Measurements from ENCODE around the gene STAT5A. TPM values are rescaled to one million over a fixed set of nuclear protein-coding genes. Genes with fewer than 3 reads are reported as not detected.

The STAT5A gene
- total RNA-seq, 1 experiment from 2014 or later = 6.6 TPM

DNA sequence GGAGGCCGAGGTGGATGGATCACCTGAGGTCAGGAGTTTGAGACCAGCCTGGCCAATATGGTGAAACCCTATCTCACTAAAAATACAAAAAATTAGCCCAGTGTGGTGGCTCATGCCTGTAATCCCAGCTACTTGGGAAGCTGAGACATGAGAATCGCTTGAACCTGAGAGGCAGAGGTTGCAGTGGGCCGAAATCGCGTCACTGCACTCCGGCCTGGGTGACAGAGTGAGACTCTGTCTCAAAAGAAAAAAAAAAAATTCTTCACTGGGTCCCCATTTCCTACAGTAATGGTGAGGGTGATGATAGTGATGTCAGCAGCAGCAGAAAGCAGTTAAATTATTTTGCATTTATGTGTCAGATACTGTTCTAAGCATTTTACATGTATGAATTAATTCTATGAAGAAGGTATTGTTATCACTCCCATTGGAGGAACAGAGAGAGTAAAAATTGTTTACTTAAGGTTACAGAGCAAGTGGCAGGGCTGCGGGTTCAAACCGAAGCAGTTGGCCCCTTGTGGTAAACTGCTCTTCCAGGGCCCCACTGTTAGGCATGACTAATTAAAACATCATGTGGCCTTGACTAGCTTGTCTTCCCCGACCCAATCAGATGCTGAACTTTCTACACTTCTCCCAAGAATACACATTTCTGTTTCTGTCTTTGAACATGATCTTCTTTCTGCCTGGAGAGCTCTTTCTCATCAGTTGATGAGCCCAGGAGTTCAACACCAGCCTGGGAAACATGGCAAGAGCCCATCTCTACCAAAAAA is 54.1 kb downstream of the STAT5A start (continued):
- TF ChIP-seq, protein P1, sequence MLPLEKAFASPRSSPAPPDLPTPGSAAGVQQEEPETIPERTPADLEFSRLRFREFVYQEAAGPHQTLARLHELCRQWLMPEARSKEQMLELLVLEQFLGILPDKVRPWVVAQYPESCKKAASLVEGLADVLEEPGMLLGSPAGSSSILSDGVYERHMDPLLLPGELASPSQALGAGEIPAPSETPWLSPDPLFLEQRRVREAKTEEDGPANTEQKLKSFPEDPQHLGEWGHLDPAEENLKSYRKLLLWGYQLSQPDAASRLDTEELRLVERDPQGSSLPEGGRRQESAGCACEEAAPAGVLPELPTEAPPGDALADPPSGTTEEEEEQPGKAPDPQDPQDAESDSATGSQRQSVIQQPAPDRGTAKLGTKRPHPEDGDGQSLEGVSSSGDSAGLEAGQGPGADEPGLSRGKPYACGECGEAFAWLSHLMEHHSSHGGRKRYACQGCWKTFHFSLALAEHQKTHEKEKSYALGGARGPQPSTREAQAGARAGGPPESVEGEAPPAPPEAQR (CRISPR knock-in tag; IDR thresholded peaks at IDR 0.05) = no peak
- TF ChIP-seq, protein P2, sequence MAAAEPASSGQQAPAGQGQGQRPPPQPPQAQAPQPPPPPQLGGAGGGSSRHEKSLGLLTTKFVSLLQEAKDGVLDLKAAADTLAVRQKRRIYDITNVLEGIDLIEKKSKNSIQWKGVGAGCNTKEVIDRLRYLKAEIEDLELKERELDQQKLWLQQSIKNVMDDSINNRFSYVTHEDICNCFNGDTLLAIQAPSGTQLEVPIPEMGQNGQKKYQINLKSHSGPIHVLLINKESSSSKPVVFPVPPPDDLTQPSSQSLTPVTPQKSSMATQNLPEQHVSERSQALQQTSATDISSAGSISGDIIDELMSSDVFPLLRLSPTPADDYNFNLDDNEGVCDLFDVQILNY (CRISPR knock-in tag; IDR thresholded peaks at IDR 0.05) = no peak
- TF ChIP-seq TCF7 (CRISPR knock-in tag; IDR thresholded peaks at IDR 0.05; ENCODE audit: low read depth) (no peak), JUN (CRISPR knock-in tag; IDR thresholded peaks at IDR 0.05) (no peak), TEAD4 (CRISPR knock-in tag; IDR thresholded peaks at IDR 0.05) (no peak)
- TF ChIP-seq, protein P3, sequence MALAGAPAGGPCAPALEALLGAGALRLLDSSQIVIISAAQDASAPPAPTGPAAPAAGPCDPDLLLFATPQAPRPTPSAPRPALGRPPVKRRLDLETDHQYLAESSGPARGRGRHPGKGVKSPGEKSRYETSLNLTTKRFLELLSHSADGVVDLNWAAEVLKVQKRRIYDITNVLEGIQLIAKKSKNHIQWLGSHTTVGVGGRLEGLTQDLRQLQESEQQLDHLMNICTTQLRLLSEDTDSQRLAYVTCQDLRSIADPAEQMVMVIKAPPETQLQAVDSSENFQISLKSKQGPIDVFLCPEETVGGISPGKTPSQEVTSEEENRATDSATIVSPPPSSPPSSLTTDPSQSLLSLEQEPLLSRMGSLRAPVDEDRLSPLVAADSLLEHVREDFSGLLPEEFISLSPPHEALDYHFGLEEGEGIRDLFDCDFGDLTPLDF (CRISPR knock-in tag; IDR thresholded peaks at IDR 0.05) = no peak

DNA sequence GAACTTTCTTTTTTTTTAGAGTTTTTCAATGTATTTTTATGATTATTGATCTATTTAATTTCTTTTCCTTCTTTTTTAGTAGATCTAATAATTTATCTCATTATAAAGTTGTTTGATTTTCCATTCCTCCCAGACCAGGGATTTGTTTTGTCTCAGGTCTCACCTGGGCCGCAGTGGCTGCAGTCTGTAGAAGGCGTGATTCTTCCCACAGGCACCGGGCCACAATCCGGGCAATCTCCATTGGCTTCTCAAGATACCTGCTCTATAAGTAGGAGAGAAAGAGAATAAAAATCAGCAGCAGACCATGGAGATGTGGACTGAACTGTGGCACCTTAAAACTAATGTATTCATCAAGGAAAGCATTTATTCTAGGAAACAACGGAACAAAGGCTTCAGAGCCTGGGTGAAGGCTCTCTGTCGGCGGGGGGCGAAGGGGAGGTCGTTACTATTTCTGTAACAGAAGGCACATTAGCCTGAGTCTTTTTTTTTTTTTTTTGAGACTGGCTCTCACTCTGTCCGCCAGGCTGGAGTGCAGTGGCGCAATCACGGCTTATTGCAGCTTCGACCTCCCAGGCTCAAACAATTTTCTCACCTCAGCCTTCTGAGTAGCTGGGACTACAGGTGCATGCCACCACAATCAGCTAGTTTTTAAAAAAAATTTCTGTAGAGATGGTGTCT is 57.2 kb downstream of the STAT5A start:
- CTCF ChIA-PET = interaction anchor here (0.7 to 1.2 kb wide), 4 partner anchors 57 to 1319 kb away, joined by 3 to 5 read pairs (median 4); partner anchors contain the start of gene NKIRAS2
- Mint-ChIP-seq H3K4me1 (peaks cover 26% of the 10 kb centered on the region), H3K9me3 (no peaks in the 10 kb centered on the region), H3K36me3 (peaks cover 48% of the 10 kb centered on the region), H3K27ac (peak overlapping the region; percentile 94), H3K27me3 (ENCODE audit: low read depth) (no peaks in the 10 kb centered on the region), H3K4me3 (no peak overlapping the region)
- POLR2A ChIA-PET = no interaction called here
- DNase-seq (ENCODE audit: low spot score) (no peak), ATAC-seq (no peak; the same call in 1 of the 2 replicates)
- no peak for TF ChIP-seq ZNF423 (CRISPR knock-in tag; IDR thresholded peaks at IDR 0.05)
- no peak for TF ChIP-seq FOXP1 (CRISPR knock-in tag; IDR thresholded peaks at IDR 0.05; ENCODE audit: borderline replicate concordance)
- TF ChIP-seq ZNF416 (CRISPR knock-in tag; IDR thresholded peaks at IDR 0.05) = no peak
- no peak for TF ChIP-seq TP53 (CRISPR knock-in tag; IDR thresholded peaks at IDR 0.05)
- no peak for TF ChIP-seq ZNF232 (CRISPR knock-in tag; IDR thresholded peaks at IDR 0.05)
- TF ChIP-seq, protein P4, sequence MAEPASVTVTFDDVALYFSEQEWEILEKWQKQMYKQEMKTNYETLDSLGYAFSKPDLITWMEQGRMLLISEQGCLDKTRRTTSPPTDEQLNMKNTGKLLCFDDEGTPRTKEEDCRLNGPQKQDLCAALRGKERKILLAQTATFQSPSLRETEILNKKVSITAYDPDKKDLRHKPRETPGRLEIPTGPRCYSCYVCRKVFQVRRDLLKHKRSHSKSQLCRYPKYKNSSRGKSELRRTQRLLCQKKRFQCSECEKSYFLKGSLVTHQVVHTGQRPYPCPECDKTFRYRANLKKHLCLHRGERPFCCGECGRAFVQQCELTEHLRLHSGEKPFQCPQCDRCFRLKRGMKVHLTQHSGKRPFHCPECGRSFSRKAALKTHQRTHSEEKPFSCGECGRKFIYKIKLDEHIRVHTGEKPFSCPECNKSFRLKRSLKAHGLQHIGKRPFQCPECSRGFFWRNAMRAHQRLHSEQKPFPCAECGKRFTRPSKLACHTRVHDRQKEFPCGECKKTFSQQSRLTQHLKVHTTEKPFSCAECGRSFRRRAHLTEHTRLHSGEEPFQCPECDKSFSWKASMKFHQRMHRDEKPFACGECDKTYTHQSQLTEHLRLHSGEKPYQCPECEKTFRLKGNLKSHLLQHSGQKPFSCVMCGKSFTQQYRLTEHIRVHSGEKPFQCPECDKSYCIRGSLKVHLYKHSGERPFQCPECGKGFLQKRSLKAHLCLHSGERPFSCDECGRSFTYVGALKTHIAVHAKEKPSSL (CRISPR knock-in tag; conservative IDR thresholded peaks at IDR 0.05) = no peak
- no peak for TF ChIP-seq ZNF396 (CRISPR knock-in tag; IDR thresholded peaks at IDR 0.05; ENCODE audit: borderline replicate concordance)
- TF ChIP-seq, protein P5, sequence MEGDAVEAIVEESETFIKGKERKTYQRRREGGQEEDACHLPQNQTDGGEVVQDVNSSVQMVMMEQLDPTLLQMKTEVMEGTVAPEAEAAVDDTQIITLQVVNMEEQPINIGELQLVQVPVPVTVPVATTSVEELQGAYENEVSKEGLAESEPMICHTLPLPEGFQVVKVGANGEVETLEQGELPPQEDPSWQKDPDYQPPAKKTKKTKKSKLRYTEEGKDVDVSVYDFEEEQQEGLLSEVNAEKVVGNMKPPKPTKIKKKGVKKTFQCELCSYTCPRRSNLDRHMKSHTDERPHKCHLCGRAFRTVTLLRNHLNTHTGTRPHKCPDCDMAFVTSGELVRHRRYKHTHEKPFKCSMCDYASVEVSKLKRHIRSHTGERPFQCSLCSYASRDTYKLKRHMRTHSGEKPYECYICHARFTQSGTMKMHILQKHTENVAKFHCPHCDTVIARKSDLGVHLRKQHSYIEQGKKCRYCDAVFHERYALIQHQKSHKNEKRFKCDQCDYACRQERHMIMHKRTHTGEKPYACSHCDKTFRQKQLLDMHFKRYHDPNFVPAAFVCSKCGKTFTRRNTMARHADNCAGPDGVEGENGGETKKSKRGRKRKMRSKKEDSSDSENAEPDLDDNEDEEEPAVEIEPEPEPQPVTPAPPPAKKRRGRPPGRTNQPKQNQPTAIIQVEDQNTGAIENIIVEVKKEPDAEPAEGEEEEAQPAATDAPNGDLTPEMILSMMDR (IDR thresholded peaks at IDR 0.05) = no peak
- no peak for TF ChIP-seq PRRX2 (CRISPR knock-in tag; IDR thresholded peaks at IDR 0.05)
- TF ChIP-seq, protein P6, sequence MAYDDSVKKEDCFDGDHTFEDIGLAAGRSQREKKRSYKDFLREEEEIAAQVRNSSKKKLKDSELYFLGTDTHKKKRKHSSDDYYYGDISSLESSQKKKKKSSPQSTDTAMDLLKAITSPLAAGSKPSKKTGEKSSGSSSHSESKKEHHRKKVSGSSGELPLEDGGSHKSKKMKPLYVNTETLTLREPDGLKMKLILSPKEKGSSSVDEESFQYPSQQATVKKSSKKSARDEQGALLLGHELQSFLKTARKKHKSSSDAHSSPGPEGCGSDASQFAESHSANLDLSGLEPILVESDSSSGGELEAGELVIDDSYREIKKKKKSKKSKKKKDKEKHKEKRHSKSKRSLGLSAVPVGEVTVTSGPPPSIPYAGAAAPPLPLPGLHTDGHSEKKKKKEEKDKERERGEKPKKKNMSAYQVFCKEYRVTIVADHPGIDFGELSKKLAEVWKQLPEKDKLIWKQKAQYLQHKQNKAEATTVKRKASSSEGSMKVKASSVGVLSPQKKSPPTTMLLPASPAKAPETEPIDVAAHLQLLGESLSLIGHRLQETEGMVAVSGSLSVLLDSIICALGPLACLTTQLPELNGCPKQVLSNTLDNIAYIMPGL (CRISPR knock-in tag; IDR thresholded peaks at IDR 0.05) = no peak
- no peak for TF ChIP-seq SP1 (CRISPR knock-in tag; conservative IDR thresholded peaks at IDR 0.05)
- TF ChIP-seq, protein P7, sequence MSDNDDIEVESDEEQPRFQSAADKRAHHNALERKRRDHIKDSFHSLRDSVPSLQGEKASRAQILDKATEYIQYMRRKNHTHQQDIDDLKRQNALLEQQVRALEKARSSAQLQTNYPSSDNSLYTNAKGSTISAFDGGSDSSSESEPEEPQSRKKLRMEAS (CRISPR knock-in tag; IDR thresholded peaks at IDR 0.05) = no peak
- TF ChIP-seq, protein P8, sequence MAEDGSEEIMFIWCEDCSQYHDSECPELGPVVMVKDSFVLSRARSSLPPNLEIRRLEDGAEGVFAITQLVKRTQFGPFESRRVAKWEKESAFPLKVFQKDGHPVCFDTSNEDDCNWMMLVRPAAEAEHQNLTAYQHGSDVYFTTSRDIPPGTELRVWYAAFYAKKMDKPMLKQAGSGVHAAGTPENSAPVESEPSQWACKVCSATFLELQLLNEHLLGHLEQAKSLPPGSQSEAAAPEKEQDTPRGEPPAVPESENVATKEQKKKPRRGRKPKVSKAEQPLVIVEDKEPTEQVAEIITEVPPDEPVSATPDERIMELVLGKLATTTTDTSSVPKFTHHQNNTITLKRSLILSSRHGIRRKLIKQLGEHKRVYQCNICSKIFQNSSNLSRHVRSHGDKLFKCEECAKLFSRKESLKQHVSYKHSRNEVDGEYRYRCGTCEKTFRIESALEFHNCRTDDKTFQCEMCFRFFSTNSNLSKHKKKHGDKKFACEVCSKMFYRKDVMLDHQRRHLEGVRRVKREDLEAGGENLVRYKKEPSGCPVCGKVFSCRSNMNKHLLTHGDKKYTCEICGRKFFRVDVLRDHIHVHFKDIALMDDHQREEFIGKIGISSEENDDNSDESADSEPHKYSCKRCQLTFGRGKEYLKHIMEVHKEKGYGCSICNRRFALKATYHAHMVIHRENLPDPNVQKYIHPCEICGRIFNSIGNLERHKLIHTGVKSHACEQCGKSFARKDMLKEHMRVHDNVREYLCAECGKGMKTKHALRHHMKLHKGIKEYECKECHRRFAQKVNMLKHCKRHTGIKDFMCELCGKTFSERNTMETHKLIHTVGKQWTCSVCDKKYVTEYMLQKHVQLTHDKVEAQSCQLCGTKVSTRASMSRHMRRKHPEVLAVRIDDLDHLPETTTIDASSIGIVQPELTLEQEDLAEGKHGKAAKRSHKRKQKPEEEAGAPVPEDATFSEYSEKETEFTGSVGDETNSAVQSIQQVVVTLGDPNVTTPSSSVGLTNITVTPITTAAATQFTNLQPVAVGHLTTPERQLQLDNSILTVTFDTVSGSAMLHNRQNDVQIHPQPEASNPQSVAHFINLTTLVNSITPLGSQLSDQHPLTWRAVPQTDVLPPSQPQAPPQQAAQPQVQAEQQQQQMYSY (CRISPR knock-in tag; IDR thresholded peaks at IDR 0.05) = no peak
- no peak for TF ChIP-seq MYBL2 (CRISPR knock-in tag; IDR thresholded peaks at IDR 0.05)

All from WTC11 (cell line).